K562 (cell line): Measurements from ENCODE around the gene HOXC5. TPM values are rescaled to one million over a fixed set of nuclear protein-coding genes. Genes with fewer than 3 reads are reported as not detected.
A peak's percentile ranks its signal among the peaks of the same experiment; 100 is the strongest.

Experiments
- ATF2 ChIP-seq: sonication (generic); formaldehyde crosslinking; IDR thresholded peaks from 2 replicates; pipeline ENCODE4 v1.8.1; 2022; ENCODE audit warnings: missing genetic modification reagents
- BMI1 ChIP-seq: fragments of 150-350 bp; IDR thresholded peaks from 2 replicates; pipeline ENCODE4 v1.6.1; 2014; ENCODE audit warnings: low read length
- CHD1 ChIP-seq: fragments of 200-600 bp; sonication (generic); IDR thresholded peaks from one replicate; pipeline ENCODE4 v1.6.1; 2012; ENCODE audit warnings: mild to moderate bottlenecking, moderate library complexity, low read length, inconsistent platforms
- ETS1 ChIP-seq: conservative IDR thresholded peaks from 2 replicates; pipeline ENCODE4 v1.6.1; 2011; ENCODE audit warnings: low read depth, mild to moderate bottlenecking, low read length; ENCODE audit not compliant: control insufficient read depth
- MGA ChIP-seq: fragments of 450-650 bp; IDR thresholded peaks from 2 replicates; pipeline ENCODE4 v1.6.1; 2016; ENCODE audit warnings: mild to moderate bottlenecking, moderate library complexity
- NCOR1 ChIP-seq: fragments of 450-650 bp; IDR thresholded peaks from 2 replicates; pipeline ENCODE4 v1.6.1; 2016; ENCODE audit warnings: mild to moderate bottlenecking, moderate library complexity
- SAFB2 ChIP-seq: fragments of 200-400 bp; formaldehyde crosslinking; IDR thresholded peaks from 2 replicates; pipeline ENCODE4 v1.6.1; 2018; ENCODE audit warnings: borderline replicate concordance, low read length, low read depth, moderate library complexity; ENCODE audit not compliant: severe bottlenecking
- TRIM25 ChIP-seq: fragments of 450-650 bp; IDR thresholded peaks from 2 replicates; pipeline ENCODE4 v1.7.0; 2016; ENCODE audit warnings: borderline replicate concordance
- YBX1 ChIP-seq: fragments of 450-650 bp; IDR thresholded peaks from 2 replicates; pipeline ENCODE4 v1.7.1; 2016; ENCODE audit warnings: mild to moderate bottlenecking
- ZBTB7A ChIP-seq: IDR thresholded peaks from 2 replicates; pipeline ENCODE4 v1.6.1; 2011; ENCODE audit warnings: low read depth, mild to moderate bottlenecking, low read length, moderate library complexity, borderline replicate concordance; ENCODE audit not compliant: control insufficient read depth
- polyA plus RNA-seq, 8 experiments: library from polyadenylated mRNA; depleted of rRNA in 4 of 8; stranded (reverse) in 5 of 8; unstranded in 3 of 8; fragments of >200 nt; fragmentation: Nextera tagmentation in 2 of 8; fragmentation: Illumina TruSeq in 1 of 8; extraction: Ambion mirVana in 2 of 8; extraction: Trizol in 1 of 8; gene quantifications; 2 replicates each; pipeline versions ENCODE4 v1.2.1 to v1.2.3, GENCODE V29; 2011 to 2014; ENCODE audit warnings: inconsistent platforms in 1 of 8, missing spikeins in 1 of 8
- total RNA-seq, 7 experiments: library from RNA; depleted of rRNA in 6 of 7; stranded (reverse); fragments of >200 nt in 6 of 7; fragmentation: Illumina TruSeq in 2 of 7; extraction: Trizol in 2 of 7; gene quantifications; 2 replicates each; pipeline versions ENCODE4 v1.2.1 to v1.2.3, GENCODE V29; 2011 to 2021; ENCODE audit warnings: low replicate concordance in 1 of 7

HOXC5 gene
- total and polyA plus RNA-seq, 9 of the 15 experiments (the other 6 are each of a cell fraction or from before 2014, with no cell fraction given) = 0.10 to 0.44 (median 0.18) TPM; not detected in 4

- TF ChIP-seq SAFB2 (no peak), TRIM25 (no peak), ATF2 (CRISPR knock-in tag) (no peak), NCOR1 (no peak), YBX1 (no peak), BMI1 (no peak), CHD1 (peak; percentile 38), ZBTB7A (0 out of 2 replicates have a peak, but pooled peaks have one; percentile 18), MGA (no peak), ETS1 (no peak)
These were observed 36.3 kb upstream of the HOXC5 start (continued) for GRCh38 chr12:53996240-53997203.
